Measurements from ENCODE around the gene RAB20. TPM values are rescaled to one million over a fixed set of nuclear protein-coding genes. Genes with fewer than 3 reads are reported as not detected.

The RAB20 gene
- total RNA-seq, 1 experiment from 2014 or later, result 0.88 TPM

DNA sequence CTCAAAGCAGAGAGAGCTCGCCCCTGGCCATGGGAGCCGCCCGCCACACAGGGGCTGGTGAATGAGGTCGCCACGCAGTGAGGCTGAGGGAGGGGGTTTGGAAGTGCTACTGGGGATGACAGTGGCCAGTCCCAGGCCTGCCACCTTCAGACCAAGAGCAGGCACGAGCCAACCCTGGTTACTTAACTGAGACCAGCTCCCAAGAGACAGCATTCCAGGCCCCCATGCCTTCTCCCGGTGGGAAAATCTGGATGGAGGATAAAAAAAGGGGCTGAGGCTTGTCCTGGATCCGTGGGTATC, 43.3 kb downstream of the RAB20 start:
- Histone ChIP-seq H3K4me3 (ENCODE audit: low read depth, low read length, poor library complexity, severe bottlenecking) (no peak overlapping the region), H3K27ac (ENCODE audit: low read depth, low read length, poor library complexity, severe bottlenecking) (no peak overlapping the region), H3K9me3 (ENCODE audit: low read depth, low read length, poor library complexity, severe bottlenecking) (no peaks in the 10 kb centered on the region), H3K36me3 (ENCODE audit: insufficient read depth, low read length, poor library complexity, severe bottlenecking) (no peaks in the 10 kb centered on the region), H3K4me1 (ENCODE audit: insufficient read depth, low read length, poor library complexity, severe bottlenecking) (no peaks in the 10 kb centered on the region), H3K27me3 (replicated peaks; ENCODE audit: insufficient read depth, low read depth, low read length, poor library complexity) (no peaks in the 10 kb centered on the region)
- ChIA-PET CTCF (no interaction called here), POLR2A (ENCODE audit: low non-redundant PET) (no interaction called here)
- no peak for DNase-seq (ENCODE audit: low spot score)
- no TSS peak for BruUV-seq (replicated peaks)
- TF ChIP-seq EZH2 (IDR thresholded peaks at IDR 0.05; ENCODE audit: borderline replicate concordance, low read depth, low read length, poor library complexity, severe bottlenecking), result no peak
- TF ChIP-seq, protein P1, sequence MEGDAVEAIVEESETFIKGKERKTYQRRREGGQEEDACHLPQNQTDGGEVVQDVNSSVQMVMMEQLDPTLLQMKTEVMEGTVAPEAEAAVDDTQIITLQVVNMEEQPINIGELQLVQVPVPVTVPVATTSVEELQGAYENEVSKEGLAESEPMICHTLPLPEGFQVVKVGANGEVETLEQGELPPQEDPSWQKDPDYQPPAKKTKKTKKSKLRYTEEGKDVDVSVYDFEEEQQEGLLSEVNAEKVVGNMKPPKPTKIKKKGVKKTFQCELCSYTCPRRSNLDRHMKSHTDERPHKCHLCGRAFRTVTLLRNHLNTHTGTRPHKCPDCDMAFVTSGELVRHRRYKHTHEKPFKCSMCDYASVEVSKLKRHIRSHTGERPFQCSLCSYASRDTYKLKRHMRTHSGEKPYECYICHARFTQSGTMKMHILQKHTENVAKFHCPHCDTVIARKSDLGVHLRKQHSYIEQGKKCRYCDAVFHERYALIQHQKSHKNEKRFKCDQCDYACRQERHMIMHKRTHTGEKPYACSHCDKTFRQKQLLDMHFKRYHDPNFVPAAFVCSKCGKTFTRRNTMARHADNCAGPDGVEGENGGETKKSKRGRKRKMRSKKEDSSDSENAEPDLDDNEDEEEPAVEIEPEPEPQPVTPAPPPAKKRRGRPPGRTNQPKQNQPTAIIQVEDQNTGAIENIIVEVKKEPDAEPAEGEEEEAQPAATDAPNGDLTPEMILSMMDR (conservative IDR thresholded peaks at IDR 0.05; ENCODE audit: low read depth, low read length), result no peak
- intact Hi-C loops (cut with micrococcal nuclease; ENCODE audit: unreplicated experiment), result no loop called here

DNA sequence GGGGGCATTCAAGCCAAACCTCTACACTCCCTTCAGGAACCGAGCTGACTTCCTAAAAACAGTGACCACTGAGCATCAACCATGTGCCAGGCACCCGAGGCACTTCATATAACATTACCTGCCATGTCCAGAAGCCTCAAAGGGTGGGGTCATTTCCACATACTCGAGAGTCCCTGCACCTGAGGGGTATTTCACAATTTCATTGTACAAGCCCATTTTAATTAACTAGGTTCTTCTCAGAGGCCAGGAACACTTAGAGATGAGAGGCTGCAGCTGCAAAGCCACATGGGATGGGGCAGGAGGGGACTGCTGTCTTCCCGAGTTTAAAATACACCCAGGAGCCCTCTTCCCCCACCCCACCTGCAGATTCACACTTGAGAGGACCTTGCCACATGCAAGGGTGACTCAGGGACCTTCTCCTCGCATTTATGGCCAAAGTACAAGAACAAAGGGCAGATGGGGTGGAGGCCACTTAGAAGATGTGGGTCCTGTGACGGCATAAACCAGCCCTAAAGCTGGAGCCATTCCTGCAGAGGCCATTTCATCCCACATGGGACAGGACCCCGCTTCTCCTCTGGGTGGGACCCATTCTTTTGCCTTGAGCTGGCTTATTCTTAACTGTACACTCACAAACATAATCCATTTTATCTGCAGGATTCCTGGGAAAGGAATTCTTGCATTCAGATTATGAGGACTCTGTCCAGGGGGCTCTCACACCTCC, 43.9 kb downstream of the RAB20 start:
- no TSS peak for BruUV-seq (replicated peaks)
- Histone ChIP-seq H3K4me3 (ENCODE audit: low read depth, low read length, poor library complexity, severe bottlenecking) (no peak overlapping the region), H3K27ac (ENCODE audit: low read depth, low read length, poor library complexity, severe bottlenecking) (no peak overlapping the region), H3K9me3 (ENCODE audit: low read depth, low read length, poor library complexity, severe bottlenecking) (no peaks in the 10 kb centered on the region), H3K36me3 (ENCODE audit: insufficient read depth, low read length, poor library complexity, severe bottlenecking) (no peaks in the 10 kb centered on the region), H3K27me3 (replicated peaks; ENCODE audit: insufficient read depth, low read depth, low read length, poor library complexity) (no peaks in the 10 kb centered on the region), H3K4me1 (ENCODE audit: insufficient read depth, low read length, poor library complexity, severe bottlenecking) (no peaks in the 10 kb centered on the region)
- TF ChIP-seq, protein P1 (conservative IDR thresholded peaks at IDR 0.05; ENCODE audit: low read depth, low read length), result no peak
- TF ChIP-seq EZH2 (IDR thresholded peaks at IDR 0.05; ENCODE audit: borderline replicate concordance, low read depth, low read length, poor library complexity, severe bottlenecking), result no peak
- no peak for DNase-seq (ENCODE audit: low spot score)
- ChIA-PET POLR2A (ENCODE audit: low non-redundant PET) (no interaction called here), CTCF (no interaction called here)
- intact Hi-C loops (cut with micrococcal nuclease; ENCODE audit: unreplicated experiment), result no loop called here

DNA sequence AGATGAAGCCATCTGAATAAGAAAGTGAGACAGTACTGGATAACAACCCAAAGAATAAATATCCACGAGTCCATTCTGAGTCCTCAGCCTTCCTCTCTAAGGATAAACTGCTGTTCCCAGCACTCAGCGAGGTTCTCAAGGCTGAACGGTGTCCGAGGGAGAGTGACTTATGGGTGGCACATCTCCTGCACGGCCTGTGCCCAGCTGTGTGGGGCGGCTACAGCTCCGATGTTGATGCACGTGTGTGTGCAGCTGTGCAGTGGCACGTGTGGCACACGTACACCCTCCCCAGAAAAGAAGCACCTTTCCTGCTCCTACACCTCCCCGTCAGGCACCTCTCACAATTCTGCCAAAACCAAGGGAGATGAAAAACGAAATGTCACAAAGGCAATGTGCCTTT, 45.0 kb downstream of the RAB20 start:
- intact Hi-C loops (cut with micrococcal nuclease; ENCODE audit: unreplicated experiment), result no loop called here
- no peaks in the 10 kb centered on the region for H3K4me1 ChIP-seq (ENCODE audit: insufficient read depth, low read length, poor library complexity, severe bottlenecking)
- H3K9me3 ChIP-seq (ENCODE audit: low read depth, low read length, poor library complexity, severe bottlenecking), result no peaks in the 10 kb centered on the region
- POLR2A ChIA-PET (ENCODE audit: low non-redundant PET), result no interaction called here
- H3K27me3 ChIP-seq (replicated peaks; ENCODE audit: insufficient read depth, low read depth, low read length, poor library complexity), result no peaks in the 10 kb centered on the region
- H3K36me3 ChIP-seq (ENCODE audit: insufficient read depth, low read length, poor library complexity, severe bottlenecking), result peaks cover 10% of the 10 kb centered on the region
- no TSS peak for BruUV-seq (replicated peaks)
- DNase-seq (ENCODE audit: low spot score), result no peak
- no peak overlapping the region for H3K4me3 ChIP-seq (ENCODE audit: low read depth, low read length, poor library complexity, severe bottlenecking)
- CTCF ChIA-PET, result no interaction called here
- no peak overlapping the region for H3K27ac ChIP-seq (ENCODE audit: low read depth, low read length, poor library complexity, severe bottlenecking)
- TF ChIP-seq EZH2 (IDR thresholded peaks at IDR 0.05; ENCODE audit: borderline replicate concordance, low read depth, low read length, poor library complexity, severe bottlenecking), result no peak
- TF ChIP-seq, protein P1 (conservative IDR thresholded peaks at IDR 0.05; ENCODE audit: low read depth, low read length), result no peak
